Measurements from ENCODE around the gene AGRN. TPM values are rescaled to one million over a fixed set of nuclear protein-coding genes. Genes with fewer than 3 reads are reported as not detected.
"Not testable (repeated sequence)": the region's sequence is repeated elsewhere in the genome, so short reads cannot be mapped to it uniquely, and the experiment has no call there.

AGRN gene
- total RNA-seq, 1 experiment from 2014 or later = 103 TPM

DNA sequence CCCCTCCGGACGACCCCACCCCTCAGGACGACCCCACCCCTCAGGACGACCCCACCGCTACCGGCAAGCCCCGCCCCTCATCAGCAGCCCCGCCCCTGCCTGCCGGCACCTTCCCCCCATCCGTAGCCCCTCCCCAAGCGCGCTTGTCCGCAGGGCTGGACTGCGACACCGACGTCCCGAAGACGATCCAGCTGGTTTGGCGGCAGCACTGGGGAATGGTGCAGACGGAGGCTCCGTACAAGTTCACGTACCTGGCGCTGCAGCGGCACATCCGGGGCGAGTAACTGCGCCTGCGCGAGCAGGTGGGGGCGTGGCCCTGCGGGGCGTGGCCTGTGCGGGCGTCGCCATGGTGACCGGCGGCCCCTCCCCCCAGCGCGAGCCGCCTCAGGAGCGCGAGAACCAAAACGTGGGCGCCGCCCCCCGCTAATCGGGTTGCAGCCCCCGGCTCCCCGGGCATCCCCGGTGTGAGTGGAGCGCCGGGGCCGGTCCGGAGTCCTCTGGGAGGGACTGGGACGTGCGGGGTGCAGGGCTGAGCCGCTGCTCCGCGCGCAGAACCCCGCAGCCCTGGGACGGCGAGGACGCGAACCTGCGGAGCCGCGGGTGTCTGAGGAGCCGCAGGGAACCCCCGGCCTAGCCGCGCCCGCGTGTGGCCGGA is 49.3 kb downstream of the AGRN start:
- in situ Hi-C loops (cut with HindIII; ENCODE audit: low sequenced_read_pairs) = no loop called here
- peak; percentile 60 for DNase-seq (ENCODE audit: low spot score)

DNA sequence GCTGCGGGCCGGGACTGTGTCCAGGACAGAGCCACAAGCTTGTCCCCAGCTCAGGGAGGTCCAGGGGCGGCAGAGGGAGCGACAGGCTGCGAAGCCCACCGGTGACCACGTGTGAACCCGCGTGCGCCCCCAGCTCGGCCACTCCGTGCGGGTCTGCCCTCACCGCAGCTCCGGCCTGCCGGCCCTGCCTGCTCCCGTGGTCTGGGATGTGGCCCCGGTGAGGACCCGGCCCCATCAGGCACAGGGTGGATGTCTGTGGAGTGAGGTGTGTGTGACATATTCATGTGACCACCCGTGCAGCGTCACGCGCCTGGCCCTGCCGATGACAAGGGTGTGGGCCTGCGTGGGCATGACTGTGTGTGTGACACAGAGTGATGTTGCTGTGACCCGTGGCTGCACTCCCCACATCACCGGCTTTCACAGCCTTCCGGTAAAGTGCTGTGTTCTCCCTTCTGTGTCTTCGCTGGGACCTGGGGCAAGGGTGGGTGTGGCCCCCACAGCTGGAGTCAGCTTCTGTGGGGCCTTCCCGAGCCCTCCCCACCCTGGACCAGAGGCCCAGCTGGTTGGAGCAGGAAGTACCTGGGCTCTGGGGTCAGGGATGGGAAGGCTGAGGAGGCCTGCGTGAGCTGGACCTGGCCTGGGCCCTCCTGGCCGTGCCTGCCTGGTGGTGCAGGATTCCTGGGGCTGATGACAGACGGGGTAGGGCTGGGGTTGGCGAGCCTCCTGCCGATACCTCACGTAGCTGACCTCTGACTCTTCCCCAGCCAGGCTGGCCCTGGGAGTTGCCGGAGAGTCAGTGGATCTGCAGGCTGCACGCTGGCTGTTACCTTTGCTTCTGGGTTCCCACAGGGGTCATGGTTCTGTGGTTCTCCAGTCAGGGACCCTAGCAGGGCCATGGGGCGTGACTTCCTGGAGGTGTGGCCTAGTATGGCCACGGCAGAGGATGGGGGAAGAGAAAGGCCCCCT is 50.1 kb downstream of the AGRN start:
- DNase-seq (ENCODE audit: low spot score) = no peak
- in situ Hi-C loops (cut with HindIII; ENCODE audit: low sequenced_read_pairs) = no loop called here

DNA sequence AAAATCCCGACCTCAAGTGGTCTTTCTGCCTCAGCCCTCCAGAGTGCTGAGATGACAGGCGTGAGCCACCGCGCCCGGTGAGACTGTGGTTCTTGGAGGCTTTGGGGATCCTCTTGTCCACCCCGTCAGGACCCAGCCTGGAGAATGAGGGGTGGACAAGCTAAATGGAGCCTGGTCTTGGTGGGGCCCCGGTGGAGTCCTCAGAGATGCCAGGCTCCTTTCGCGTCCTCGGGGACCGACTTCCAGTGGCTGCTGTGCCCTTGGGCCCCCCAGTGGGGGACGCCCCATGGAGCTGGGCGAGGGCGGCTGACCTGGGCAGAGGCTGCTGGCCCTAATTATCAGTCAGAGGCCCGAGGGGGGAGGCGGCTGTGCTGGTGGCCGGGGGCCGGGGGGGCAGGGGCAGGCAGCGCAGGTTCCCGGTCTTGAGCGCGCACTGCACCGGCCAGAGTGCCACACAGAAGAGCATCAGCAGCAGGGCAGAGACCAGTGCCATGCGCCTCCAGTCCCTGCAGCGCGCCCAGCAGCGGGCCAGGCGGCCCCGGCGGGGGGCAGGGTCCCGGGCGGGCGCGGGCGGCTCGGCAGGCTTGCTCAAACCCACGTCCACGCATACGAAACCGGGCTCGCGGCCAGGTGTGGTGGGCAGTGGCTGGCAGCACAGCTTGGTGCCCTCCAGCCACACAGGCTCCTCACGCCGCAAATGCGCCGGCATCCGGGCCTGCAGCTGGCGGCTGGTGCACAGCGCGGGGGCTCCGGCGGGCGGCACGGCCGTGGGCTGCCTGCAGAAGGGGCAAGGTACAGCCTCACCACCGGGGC is 51.8 kb downstream of the AGRN start:
- in situ Hi-C loops (cut with HindIII; ENCODE audit: low sequenced_read_pairs) = no loop called here
- no peak for DNase-seq (ENCODE audit: low spot score)

DNA sequence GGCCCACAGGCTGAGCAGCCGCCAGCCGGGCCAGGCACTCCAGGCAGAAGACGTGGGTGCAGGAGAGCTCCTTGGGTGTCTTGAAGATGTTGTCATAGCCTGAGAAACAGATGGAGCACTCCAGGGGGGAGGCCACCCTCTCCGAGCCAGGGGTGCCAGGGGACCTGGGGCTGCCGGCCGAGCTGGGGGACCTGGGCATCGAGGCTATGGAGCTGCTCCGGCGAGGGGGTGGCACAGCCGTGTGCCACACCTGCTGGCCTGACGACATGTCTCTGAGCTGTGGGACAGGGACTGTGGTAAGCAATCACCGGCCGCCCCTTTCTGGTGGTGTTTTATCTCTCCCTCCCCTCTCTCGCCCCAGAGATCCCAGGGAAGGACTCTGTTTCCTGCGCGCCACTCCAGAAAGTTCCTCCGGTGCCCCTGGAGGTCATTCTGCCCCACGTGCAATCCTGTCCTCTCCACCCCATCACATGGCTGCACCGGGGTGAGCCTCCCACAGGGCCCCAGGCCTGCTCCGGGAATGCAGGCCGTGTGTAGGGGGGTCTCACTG is 52.5 kb downstream of the AGRN start:
- no peak for DNase-seq (ENCODE audit: low spot score)
- in situ Hi-C loops (cut with HindIII; ENCODE audit: low sequenced_read_pairs) = no loop called here

DNA sequence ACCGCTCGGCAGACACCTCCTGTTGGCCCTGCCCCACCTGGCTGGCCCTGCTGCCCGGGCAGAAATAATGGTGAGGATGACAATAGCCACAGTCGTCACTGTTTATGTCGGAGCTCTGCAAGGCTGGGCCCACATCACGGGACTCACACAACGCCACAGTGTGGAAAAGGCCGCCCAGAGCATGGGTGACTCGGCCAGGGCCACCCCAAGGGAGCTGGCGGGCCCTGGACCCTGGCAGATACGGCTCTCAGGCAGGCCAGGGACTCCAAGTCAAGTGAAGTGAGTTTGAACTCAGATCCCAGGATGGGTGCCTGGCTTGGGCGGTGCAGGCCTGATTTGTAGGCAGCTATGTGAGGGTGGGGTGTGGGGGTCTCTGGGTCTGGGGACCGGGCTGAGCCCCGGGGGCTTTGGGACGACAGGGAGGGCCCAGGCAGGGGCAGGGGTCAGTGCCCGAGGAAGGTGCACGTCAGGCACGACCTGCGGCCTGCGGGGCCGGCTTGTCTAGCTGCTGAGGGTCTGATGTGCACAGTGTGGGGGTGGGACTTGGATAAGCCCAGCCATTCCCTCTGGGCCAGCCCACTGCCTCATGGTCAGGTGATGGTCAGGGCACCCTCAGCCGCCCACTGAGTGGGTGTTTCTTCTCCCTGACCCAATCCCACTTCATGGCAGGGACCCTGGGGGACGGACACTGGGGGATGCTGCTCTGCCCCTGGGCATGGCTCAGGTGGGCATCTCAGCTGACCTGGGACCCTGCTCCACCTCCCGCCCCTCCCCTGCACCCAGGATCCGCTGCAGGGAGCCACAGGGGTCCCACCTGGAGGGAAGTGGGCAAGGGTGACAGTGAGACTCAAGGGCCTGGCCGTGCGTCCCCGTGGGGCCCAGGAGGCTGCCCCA is 53.2 kb downstream of the AGRN start:
- no peak for DNase-seq (ENCODE audit: low spot score)
- in situ Hi-C loops (cut with HindIII; ENCODE audit: low sequenced_read_pairs) = no loop called here

DNA sequence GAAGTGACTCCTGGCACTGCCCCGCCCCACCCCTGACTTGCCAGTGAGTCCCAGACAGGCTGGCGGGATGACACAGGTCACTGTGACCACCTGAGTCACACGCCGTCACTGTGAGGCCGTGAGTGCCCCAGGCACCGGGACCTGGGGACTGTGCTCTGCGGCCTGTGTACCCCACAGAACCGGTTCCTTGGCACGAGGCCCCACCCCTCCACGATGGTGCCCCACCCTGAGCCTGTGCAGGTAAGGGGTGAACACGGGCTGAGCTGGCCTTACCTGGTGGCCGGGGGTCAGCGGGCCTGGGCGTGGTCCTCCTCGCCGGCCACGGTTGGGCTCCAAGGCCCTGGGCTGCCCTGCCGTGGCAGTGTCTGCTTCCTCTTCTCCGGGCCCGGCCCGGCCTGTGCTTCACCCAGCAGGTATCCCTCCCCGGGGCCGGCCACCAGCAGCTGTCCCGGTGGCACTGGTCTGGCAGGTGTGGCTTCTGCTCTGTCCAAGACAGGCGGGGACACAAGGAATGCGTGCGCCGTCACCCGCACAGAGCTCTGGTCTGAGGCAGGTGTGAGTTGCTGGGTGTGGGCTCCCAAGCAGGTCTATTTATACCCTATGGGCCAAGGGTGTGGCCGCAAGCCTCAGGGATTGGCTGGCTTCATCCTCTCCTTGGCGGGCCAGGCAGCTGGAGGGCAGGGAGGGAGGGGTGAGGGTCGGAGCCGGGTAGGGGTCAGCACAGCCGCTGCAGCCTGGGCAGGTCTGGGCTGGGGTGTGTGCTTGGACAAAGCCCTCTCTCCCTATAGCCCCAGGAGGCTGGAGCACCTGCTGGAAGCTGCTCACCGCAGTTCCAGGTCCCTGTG is 54.0 kb downstream of the AGRN start, which contains the start of gene RNF223:
TSS of gene RNF223 (minus strand) at position 564 of the 845 bp plus-strand sequence. CDS start 1,740 bp downstream, outside the sequence.
- no peak for DNase-seq (ENCODE audit: low spot score)
- in situ Hi-C loops (cut with HindIII; ENCODE audit: low sequenced_read_pairs) = no loop called here

DNA sequence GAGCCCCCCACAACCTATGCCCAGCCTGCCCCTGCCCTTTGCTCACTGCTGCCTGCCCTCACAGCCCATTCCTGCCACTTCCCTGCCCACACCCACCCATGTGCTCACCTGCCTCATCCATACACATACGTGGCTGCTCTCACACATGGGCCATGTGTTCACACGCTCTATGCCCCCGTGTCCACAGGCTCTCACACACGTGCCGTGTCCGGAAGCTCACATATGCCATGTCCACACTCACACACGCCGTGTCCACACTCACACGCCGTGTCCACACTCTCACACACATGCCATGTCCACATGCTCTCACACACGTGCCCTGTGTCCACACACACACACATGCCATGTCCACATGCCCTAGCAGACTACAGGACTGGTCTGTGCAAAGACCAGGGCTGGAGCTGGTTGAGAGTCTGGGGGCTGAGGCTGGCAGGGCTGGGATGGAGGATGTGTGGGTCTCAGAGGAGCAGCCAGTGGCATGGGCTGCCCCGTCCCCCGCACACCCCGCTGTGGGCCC is 54.8 kb downstream of the AGRN start:
- in situ Hi-C loops (cut with HindIII; ENCODE audit: low sequenced_read_pairs) = no loop called here
- no peak for DNase-seq (ENCODE audit: low spot score)

DNA sequence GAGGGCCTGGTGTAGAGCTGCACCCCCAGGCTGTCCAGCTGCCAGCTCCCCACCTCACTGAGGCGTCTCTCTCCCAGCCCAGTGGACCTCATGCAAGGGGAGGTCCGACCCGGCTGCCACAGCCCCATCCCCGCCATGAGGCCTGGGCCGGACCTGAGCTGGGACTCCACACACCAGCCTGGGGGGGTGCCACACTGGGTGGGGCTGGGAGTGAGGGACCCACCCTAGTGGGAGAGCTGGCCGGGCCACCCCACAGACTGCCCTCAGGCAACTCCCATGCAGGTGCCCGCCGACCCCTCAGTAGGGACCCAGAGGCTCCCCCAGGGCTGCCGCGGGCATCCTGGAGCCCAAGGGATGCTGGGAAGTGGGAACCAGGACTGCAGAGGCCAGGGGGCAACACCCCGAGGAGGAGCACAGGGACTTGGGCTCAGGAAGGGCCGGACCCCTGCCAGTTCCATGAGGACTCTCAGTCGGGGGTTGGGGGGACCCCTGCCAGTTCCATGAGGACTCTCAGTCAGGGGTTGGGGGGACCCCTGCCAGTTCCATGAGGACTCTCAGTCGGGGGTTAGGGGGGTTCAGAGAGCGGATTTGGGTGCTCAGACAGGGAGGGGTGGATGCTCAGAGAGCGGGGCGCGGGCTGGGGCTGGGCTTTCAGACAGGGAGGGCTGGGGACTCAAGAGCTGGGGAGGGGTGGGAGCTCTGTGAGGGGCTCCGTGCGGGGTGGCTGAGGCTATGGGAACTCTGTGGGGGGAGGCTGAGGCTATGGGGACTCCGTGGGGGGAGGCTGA is 55.4 kb downstream of the AGRN start:
- in situ Hi-C loops (cut with HindIII; ENCODE audit: low sequenced_read_pairs) = no loop called here
- DNase-seq (ENCODE audit: low spot score) = no peak

DNA sequence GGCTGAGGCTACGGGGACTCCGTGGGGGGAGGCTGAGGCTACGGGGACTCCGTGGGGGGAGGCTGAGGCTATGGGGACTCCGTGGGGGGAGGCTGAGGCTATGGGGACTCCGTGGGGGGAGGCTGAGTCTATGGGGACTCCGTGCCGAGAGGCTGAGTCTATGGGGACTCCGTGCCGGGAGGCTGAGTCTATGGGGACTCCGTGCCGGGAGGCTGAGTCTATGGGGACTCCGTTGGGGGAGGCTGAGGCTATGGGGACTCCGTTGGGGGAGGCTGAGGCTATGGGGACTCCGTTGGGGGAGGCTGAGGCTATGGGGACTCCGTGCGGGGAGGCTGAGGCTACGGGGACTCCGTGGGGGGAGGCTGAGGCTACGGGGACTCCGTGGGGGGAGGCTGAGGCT is 57.5 kb downstream of the AGRN start:
- DNase-seq (ENCODE audit: low spot score); in situ Hi-C loops (cut with HindIII; ENCODE audit: low sequenced_read_pairs): not testable (repeated sequence)

DNA sequence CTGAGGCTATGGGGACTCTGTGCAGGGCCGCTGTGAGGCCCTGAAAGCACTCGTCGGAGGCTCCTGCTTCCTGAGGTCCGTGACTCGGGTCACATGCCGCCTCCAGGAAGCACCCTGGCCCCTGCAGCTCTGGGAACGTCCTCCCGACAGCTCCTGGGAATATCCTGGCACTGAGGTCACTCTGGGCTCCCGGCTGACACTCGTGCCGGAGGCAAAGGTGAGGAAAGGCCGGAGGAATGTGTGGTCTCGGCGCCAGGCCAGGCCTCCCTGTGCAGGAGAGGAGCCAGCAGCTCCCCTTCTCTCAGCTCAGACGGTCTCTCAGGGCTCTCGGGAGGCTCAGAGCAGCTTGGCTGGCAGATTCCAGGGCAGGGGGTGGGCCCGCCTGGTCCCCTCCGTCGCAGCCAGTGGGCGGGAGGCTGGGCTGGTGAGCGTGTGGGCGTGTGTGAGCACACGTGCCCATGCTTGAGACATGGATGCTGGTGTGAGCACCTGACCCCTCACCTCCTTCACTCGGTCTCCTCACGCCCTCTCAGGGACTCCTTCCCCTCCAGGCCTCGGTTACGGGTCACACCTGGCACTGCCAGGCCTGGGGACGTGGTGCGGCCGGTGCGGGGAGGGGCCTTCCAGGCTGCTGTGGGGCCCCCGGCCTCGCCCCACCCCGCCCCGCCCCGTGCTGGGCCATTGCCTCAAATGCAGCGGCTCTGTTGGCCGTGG is 59.6 kb downstream of the AGRN start:
- in situ Hi-C loops (cut with HindIII; ENCODE audit: low sequenced_read_pairs) = no loop called here
- DNase-seq (ENCODE audit: low spot score) = peak; percentile 66

DNA sequence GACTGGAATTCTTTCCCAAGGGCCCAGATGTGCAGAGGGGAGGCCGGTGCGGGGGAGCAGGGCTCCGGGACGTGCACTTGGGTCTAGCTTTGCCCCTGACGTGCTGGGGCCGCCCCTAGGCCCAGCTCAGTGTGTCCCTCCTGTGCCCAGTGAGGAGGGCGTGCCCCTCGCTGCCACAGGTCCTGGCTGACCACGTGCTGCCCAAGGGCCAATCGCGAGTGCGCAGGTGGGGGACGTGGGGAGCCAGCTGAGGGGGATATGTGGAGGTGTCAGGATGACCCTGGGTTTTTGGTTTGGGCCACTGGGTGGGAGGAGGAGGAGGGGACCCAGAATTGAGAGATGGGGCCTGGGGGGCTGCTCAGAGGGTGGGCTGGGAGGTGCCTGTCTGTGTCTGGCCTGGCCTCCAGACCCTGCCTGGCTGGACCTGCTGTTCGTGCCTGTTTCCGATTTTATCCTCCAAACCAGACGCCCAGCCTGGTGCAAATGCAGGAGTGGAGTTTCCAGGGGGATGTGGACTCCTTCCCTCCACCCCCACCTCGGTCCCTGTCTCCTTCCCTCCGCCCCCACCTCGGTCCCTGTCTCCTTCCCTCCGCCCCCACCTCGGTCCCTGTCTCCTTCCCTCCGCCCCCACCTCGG is 60.3 kb downstream of the AGRN start:
- in situ Hi-C loops (cut with HindIII; ENCODE audit: low sequenced_read_pairs) = no loop called here
- DNase-seq (ENCODE audit: low spot score) = peak; percentile 59

DNA sequence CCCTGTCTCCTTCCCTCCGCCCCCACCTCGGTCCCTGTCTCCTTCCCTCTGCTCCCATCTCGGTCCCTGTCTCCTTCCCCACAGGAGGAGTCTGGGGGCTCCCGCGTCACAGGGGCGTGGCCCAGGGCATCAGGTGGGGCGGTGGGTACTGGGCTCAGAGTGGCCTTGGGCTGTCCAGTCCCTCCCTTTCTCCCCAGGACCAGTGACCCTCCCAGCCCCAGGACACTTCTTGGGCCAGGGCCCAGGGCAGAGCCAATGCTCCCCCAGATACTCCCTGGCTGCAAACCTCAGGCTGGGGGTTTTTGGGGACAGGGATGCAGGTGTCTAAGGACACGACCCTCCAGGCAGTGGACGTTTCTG is 61.0 kb downstream of the AGRN start:
- in situ Hi-C loops (cut with HindIII; ENCODE audit: low sequenced_read_pairs) = no loop called here
- no peak for DNase-seq (ENCODE audit: low spot score)

DNA sequence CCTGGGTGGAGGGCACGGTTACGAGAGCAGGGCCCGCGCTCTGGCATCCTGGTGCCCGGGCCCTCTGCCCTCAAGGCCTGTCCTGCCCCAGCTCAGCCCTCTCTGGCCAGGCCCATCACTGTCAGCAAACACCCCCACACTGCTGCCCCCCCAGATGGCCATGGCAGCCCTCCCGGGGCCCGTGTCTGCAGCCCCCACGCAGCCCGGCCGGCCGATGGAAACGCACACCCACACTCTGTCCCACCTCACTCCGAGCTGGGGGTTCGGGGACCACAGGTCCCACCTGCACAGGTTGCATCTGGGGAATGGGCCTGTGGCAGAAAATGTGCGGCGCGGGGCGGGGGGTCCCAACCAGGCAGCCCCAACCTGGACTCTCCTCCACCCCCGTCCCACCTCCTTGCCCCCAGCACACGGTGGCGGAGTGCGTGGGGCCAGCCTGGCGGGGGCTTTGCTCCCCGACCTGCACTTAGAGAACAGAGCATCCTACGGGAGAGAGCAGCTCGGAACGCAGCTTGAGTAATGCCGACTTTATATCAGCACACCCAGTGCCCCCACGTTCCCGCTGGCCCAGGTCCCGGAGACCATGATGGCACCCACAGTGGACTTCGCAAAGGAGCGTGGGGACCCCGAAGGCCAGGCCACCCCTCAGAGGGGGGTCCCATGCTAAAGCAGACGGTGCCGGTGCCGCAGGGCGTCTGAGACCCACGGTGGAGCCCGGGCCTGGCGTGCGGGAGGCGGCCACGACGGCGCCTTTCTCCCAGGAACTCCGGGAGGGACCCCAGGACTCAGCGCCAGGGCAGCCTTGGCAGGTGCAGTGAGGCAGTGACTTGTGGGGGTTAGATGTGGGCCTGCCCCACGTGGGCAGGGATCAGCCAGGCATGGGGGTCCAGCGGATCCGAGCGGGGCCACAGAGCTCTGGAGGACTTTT is 61.7 kb downstream of the AGRN start:
- in situ Hi-C loops (cut with HindIII; ENCODE audit: low sequenced_read_pairs) = no loop called here
- no peak for DNase-seq (ENCODE audit: low spot score)

DNA sequence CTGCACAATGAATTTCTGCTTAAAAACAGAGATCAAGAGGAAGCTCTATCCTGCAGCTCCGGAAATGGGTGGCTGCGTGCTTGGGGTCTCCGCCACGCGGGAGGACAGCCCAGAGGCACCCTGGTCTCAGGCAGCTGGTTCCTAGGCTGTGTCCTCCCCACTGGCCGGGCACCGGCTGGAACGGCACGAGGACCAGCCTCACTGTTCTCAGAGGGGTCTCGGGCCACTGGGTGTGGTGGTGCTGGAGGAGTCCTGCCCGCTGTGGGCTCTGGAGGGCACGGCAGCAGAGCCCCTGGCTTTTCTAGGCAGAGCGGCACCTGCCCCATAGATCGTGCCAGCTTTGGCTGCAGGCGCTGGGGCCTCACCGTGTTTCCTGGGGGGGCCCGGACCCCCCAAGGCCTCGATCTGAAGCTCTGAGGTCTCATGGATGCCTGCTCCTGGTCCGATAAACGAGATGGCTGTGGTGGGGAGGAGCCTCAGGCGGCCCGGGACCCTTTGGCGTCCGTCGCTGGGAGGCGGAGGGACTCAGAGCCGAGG is 62.4 kb downstream of the AGRN start:
- no peak for DNase-seq (ENCODE audit: low spot score)
- in situ Hi-C loops (cut with HindIII; ENCODE audit: low sequenced_read_pairs) = no loop called here
